ENCODE results near the gene HS3ST5. TPM values are rescaled to one million over a fixed set of nuclear protein-coding genes. Genes with fewer than 3 reads are reported as not detected.
"Not testable (repeated sequence)": the region's sequence is repeated elsewhere in the genome, so short reads cannot be mapped to it uniquely, and the experiment has no call there.

Gene HS3ST5
- total RNA-seq, 1 donor from 2014 or later = not detected

- intact Hi-C loops (cut with micrococcal nuclease) = no loop called here
Observed at GRCh38 chr6:114100215-114100994, 242.4 kb downstream of the HS3ST5 start.

GRCh38 chr6:114096561-114097172, 246.2 kb downstream of the HS3ST5 start:
- intact Hi-C loops (cut with micrococcal nuclease) = no loop called here

- intact Hi-C loops (cut with micrococcal nuclease) = no loop called here
Observed at GRCh38 chr6:114092943-114093342, 249.9 kb downstream of the HS3ST5 start.

- intact Hi-C loops (cut with micrococcal nuclease) = no loop called here
Observed at GRCh38 chr6:114090626-114091025, 252.2 kb downstream of the HS3ST5 start.

DNA sequence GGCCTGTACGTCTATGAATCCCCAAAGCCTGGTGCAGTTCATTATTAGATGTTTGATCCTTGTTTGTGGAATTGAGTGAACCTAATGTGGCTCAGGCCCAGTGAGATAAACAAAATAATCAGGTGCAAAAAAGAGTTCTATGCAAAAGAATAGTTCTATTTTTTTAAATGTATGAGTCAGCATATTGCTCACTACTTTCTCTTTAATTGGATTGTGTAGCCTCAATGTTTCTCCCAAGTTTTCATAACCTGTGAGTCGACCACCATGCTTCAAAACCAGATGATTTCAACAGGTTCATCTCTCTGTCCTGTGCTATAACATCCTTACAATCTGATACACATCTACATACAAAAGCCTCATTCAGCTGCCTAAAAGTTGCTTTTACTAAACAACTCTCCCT, 255.3 kb downstream of the HS3ST5 start:
- intact Hi-C loops (cut with micrococcal nuclease) = no loop called here

- intact Hi-C loops (cut with micrococcal nuclease) = no loop called here
Observed at GRCh38 chr6:114085211-114085610, 257.6 kb downstream of the HS3ST5 start.

GRCh38 chr6:114084327-114084890, 258.4 kb downstream of the HS3ST5 start:
- intact Hi-C loops (cut with micrococcal nuclease) = no loop called here

DNA sequence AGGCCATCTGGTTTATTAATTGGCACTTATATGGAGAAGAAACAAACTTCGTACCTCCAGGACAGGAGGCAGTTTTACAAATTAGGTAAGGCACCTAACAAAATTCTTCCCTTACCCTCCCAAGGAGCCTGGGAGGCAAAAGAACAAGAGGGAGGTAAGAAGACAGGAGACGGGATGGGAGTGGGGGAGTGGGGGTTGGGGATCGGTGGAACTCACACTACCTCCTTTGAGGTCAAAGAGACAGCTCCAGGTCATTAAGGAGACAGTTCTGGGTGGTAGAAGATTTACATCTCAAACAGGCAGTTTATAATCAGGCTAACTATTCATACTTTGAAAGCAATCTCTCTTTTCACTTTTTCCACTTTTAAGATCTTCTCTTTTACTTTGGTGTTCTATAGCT, 259.6 kb downstream of the HS3ST5 start:
- intact Hi-C loops (cut with micrococcal nuclease) = no loop called here

- intact Hi-C loops (cut with micrococcal nuclease) = no loop called here
Observed at GRCh38 chr6:114081730-114082129, 261.1 kb downstream of the HS3ST5 start.

DNA sequence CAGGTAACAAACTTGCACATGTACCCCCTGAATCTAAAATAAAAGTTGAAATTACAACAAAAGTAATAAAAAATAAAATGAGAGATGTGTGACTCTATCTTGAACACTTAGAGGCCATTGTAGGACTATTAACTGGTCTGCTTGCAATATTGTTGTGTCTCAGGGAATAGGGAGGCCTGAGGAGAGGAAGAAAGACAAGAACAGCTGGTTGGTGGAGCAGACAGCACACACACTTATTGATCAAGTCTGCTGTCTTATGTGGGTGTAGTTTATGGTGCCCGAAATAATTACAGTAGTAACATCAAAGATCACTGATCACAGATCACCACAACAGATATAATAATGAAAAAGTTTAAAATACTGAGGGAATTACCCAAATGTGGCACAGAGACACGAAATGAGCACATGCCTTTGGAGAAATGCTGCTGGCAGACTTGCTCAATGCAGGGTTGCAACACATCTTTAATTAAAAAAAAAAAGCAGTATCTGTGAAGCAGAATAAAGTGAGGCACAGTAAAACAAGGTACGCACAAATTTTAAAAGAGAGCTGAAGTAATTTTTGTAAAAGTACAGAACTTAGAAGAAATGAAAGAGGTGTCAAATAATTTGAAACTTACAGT, 261.8 kb downstream of the HS3ST5 start:
- intact Hi-C loops (cut with micrococcal nuclease) = no loop called here

GRCh38 chr6:114080410-114080809, 262.4 kb downstream of the HS3ST5 start:
- intact Hi-C loops (cut with micrococcal nuclease) = not testable (repeated sequence)

DNA sequence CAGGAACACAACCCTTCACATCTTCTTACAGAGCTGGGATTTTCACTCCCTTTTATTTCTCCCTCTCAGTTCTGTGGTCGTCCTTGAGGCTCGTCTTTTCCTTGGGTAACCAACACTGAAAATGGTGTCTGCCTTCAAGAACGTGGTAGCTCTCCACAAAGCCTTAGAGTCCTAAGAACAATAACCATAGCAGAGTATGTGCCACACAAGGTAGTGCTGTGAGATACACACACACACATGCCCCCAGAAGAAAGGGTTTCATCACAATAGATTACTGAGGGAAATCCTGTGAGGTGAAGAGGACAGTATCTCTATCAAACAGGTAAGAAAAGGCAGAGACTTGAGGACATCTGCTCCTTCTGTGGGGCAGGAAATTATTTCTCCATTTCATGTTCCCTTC, 267.0 kb downstream of the HS3ST5 start:
- intact Hi-C loops (cut with micrococcal nuclease) = no loop called here

- intact Hi-C loops (cut with micrococcal nuclease) = no loop called here
Observed at GRCh38 chr6:114075300-114075699, 267.5 kb downstream of the HS3ST5 start.

DNA sequence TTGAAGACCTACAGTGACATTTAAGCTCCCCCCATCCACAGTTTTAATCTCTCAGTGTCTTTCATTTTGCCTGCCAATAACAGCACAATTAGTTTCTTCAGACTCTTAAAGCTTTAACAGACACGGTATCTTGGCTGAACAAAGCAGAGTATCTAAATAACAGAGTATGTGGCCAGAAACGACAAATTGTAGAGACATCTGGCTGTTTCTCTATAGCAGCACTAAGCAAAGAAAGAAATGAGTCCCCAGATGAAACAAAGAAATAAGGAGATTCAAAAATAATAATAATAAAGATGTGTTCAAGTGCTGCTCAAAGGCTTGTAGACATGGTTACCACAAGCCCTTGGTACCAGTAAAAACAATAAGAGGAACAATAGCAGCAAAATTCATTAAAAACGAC, 274.1 kb downstream of the HS3ST5 start:
- intact Hi-C loops (cut with micrococcal nuclease) = no loop called here

GRCh38 chr6:114068116-114068515, 274.7 kb downstream of the HS3ST5 start:
- intact Hi-C loops (cut with micrococcal nuclease) = no loop called here

- intact Hi-C loops (cut with micrococcal nuclease) = no loop called here
Observed at GRCh38 chr6:114064862-114065261, 278.0 kb downstream of the HS3ST5 start.

- intact Hi-C loops (cut with micrococcal nuclease) = no loop called here
Observed at GRCh38 chr6:114063956-114064355, 278.9 kb downstream of the HS3ST5 start.

DNA sequence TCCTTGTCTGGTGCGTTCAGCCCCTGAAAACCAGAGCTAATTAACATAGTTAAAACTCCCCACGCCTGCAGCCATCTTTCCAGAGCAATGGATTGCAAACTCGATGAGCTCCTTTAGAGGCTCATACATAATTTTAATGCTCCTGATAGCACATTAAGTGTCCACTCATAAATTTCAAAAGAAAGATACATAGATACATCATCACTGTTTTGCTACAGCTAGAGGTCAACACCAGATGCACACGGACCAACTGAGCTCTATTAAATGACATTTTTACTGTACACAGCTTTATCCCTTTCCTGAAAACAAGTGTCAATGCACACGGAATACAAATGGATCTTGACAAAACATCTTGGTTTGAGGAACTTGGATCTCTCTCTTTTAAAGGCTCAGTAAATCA, 280.6 kb downstream of the HS3ST5 start:
- intact Hi-C loops (cut with micrococcal nuclease) = no loop called here

DNA sequence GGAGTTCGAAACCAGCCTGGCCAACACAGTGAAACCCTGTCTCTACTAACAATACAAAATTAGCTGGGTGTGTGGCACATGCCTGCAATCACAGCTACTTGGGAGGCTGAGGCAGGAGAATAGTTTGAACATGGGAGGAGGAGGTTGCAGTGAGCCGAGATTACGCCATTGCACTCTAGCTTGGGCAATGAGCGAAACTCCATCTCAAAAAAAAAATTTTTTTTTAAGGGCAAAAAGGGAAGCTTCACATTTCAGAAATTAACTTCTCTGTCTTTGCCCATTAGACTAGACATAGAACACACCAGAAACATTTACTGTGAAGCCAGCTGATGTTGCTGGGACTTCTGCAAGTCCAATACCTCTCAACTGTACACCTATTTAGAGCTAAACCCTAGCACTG, 281.1 kb downstream of the HS3ST5 start:
- intact Hi-C loops (cut with micrococcal nuclease) = loop anchor here (1.0 kb wide), 1 partner anchor 66 kb away; no protein-coding TSS in a partner anchor

- intact Hi-C loops (cut with micrococcal nuclease) = loop anchor here (1.0 kb wide), 1 partner anchor 66 kb away; no protein-coding TSS in a partner anchor
Observed at GRCh38 chr6:114061116-114061515, 281.7 kb downstream of the HS3ST5 start.

DNA sequence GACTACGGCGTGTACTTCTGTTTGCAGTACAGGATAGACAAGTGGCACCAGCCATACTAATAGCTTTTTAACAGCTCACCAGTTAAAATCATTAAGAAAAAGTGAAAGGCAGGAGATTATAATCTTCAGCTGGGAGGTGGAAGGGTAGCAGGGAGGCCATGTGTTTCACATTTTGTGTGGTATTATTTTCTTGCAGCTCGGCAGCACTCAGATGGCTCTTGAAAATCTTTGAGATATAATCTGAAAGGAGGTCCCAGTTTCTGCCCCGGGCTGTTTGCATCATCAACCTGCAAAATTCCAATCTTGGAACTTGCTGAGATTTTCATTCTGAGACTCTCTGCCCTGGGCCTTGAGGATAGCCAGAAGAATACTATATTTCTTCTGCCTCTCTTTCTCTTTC, 284.4 kb downstream of the HS3ST5 start:
- intact Hi-C loops (cut with micrococcal nuclease) = no loop called here

DNA sequence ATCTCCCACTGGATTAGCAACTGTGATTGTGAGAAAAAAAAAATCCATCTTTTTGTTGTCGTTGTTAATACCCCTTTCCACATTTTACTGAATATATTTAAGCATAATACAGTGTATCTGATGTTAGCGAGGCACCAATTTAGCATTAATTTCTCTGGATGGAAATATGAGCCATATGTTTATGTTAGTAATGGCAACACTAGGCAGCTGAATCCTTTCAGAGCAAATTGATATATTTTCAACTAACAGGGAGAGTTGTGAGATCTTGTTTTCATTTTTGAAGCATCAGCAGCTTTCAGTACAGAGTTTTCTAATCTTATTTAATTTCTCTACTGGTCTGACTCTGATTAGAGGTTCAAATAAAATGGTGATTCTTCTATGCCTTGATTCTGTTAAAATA, 287.1 kb downstream of the HS3ST5 start:
- intact Hi-C loops (cut with micrococcal nuclease) = no loop called here

All from T-helper 1 cell treated with Interleukin-12 subunit alpha and Interleukin-12 subunit beta and Interleukin-4 antibody, amounts not matched to agents 30 ng/mL and 1 ng/mL, for 36 hours (primary cell).